HEK293 (cell line): ENCODE results near the gene MTMR3.

Experiments used
- CTCF ChIA-PET: fragments of 350-600 bp; formaldehyde crosslinking; extraction: SDS; loops from one replicate; lab custom pipeline; 2021; ENCODE audit warnings: antibody characterized with exemption; lab: Yijun Ruan, JAX
- POLR2A ChIA-PET: fragments of 300-600 bp; formaldehyde crosslinking; extraction: SDS; loops from one replicate; lab custom pipeline; 2020; ENCODE audit warnings: antibody characterized with exemption, inconsistent platforms; lab: Yijun Ruan, JAX
- H3K27ac ChIP-seq: fragments of 200-500 bp; sonication (Bioruptor generic); 2 replicates; pipeline ENCODE4 v1.5.1; 2014; ENCODE audit warnings: low read depth, low read length, control low read depth, inconsistent platforms; ENCODE audit errors: extremely low read depth
- H3K36me3 ChIP-seq, 2 experiments: fragments of 200-500 bp in 1 of 2; sonication (Bioruptor generic) in 1 of 2; 1 replicate in 1 of 2; 2 replicates in 1 of 2; pipeline ENCODE4 v1.5.1; 2014 to 2017; ENCODE audit warnings: inconsistent platforms in 2 of 2, low read length in 2 of 2; ENCODE audit not compliant: control insufficient read depth in 2 of 2, insufficient read depth in 1 of 2
- H3K4me1 ChIP-seq: fragments of 200-500 bp; sonication (Bioruptor generic); 2 replicates; pipeline ENCODE4 v1.5.1; 2014; ENCODE audit warnings: mild to moderate bottlenecking, low read length, inconsistent platforms; ENCODE audit not compliant: control insufficient read depth, insufficient read depth
- H3K4me3 ChIP-seq: 2 replicates; pipeline ENCODE4 v1.5.1; 2011; ENCODE audit warnings: low read depth, mild to moderate bottlenecking, control low read depth, low read length, moderate library complexity
- H3K9me3 ChIP-seq: fragments of 200-500 bp; sonication (Bioruptor generic); 2 replicates; pipeline ENCODE4 v1.5.1; 2014; ENCODE audit warnings: low read depth, low read length, inconsistent platforms; ENCODE audit not compliant: control insufficient read depth, insufficient read depth
- EGR2 ChIP-seq: fragments of 450-650 bp; formaldehyde crosslinking; IDR thresholded peaks from 2 replicates; pipeline ENCODE4 v1.5.1; 2016; ENCODE audit warnings: low read depth, missing biosample characterization, missing genetic modification characterization
- KLF10 ChIP-seq: fragments of 450-650 bp; IDR thresholded peaks from 2 replicates; pipeline ENCODE4 v1.5.1; 2018; ENCODE audit warnings: missing biosample characterization, mild to moderate bottlenecking, missing genetic modification characterization
- KLF17 ChIP-seq: fragments of 450-650 bp; formaldehyde crosslinking; IDR thresholded peaks from 2 replicates; pipeline ENCODE4 v1.5.1; 2016; ENCODE audit warnings: missing biosample characterization, missing genetic modification characterization
- PRDM1 ChIP-seq: fragments of 450-650 bp; formaldehyde crosslinking; IDR thresholded peaks from 2 replicates; pipeline ENCODE4; 2016; ENCODE audit warnings: missing biosample characterization, missing genetic modification characterization
- ZNF10 ChIP-seq: fragments of 450-650 bp; formaldehyde crosslinking; IDR thresholded peaks from 2 replicates; pipeline ENCODE4 v1.5.1; 2017; ENCODE audit warnings: missing biosample characterization, missing genetic modification characterization
- ZNF223 ChIP-seq: fragments of 450-650 bp; formaldehyde crosslinking; IDR thresholded peaks from 2 replicates; pipeline ENCODE4 v1.5.1; 2016; ENCODE audit warnings: missing biosample characterization, missing genetic modification characterization
- ZNF24 ChIP-seq: fragments of 450-650 bp; formaldehyde crosslinking; IDR thresholded peaks from 2 replicates; pipeline ENCODE4 v1.5.1; 2016; ENCODE audit warnings: missing biosample characterization, missing genetic modification characterization
- ZNF37A ChIP-seq: fragments of 450-650 bp; IDR thresholded peaks from 2 replicates; pipeline ENCODE4 v1.5.1; 2018; ENCODE audit warnings: missing biosample characterization, missing genetic modification characterization
- ZNF529 ChIP-seq: fragments of 450-650 bp; formaldehyde crosslinking; IDR thresholded peaks from 2 replicates; pipeline ENCODE4 v1.5.1; 2017; ENCODE audit warnings: missing genetic modification characterization, missing biosample characterization; ENCODE audit not compliant: insufficient replicate concordance
- ZNF571 ChIP-seq: fragments of 450-650 bp; formaldehyde crosslinking; IDR thresholded peaks from 2 replicates; pipeline ENCODE4 v1.5.0; 2017; ENCODE audit warnings: missing biosample characterization, missing genetic modification characterization
- ZNF707 ChIP-seq: fragments of 450-650 bp; formaldehyde crosslinking; IDR thresholded peaks from 2 replicates; pipeline ENCODE4 v1.5.1; 2016; ENCODE audit warnings: missing biosample characterization, missing genetic modification characterization
- ZNF837 ChIP-seq: fragments of 450-650 bp; formaldehyde crosslinking; IDR thresholded peaks from 2 replicates; pipeline ENCODE4 v1.5.1; 2016; ENCODE audit warnings: missing biosample characterization, missing genetic modification characterization
- TF ChIP-seq, protein P1 (sequence below): fragments of 450-650 bp; formaldehyde crosslinking; IDR thresholded peaks from 2 replicates; pipeline ENCODE4 v1.5.1; 2016; ENCODE audit warnings: missing biosample characterization, missing genetic modification characterization
- TF ChIP-seq, protein P2 (sequence below): fragments of 450-650 bp; formaldehyde crosslinking; IDR thresholded peaks from 2 replicates; pipeline ENCODE4 v1.5.1; 2016; ENCODE audit warnings: missing biosample characterization, missing genetic modification characterization, borderline replicate concordance

MTMR3 gene

DNA sequence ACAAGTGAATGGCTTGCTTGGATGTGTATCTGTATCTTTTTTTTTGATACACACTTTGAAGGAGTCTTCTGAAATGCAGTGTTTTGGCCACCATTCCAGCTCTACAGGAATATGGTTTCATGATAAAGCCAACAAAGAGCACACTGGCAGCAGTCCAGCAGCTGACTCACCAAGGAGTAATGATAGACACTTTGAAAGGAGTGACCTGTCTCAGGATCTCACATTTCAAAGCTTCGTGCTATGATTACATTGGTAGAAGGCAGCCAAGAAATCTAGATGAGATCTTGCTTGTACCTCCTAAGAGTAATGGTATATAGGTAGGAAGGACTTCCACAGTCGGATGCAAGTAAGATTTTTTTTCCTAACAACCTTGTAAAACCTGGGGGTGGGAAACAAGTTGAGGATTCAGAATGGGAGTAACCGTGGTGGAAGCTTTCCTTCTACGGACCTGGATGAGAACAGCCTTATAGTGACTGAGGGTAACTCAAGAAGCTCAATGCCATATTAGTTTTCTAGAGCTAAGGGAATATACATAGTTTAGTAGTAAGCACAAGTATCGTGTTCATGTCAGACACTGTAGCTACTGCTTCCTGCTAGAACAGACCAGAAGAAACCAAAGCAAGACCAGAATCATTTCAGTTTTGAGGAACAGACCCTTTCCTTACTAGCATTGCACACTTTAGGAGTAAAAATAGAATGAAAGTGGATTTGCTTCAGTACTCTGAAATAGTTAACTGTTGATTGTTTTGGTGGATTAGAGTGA is 25.0 kb downstream of the MTMR3 start (continued):
- TF ChIP-seq ZNF529 (tag by site-specific recombination) (no peak), ZNF10 (tag by site-specific recombination) (no peak), ZNF223 (tag by site-specific recombination) (no peak), PRDM1 (tag by site-specific recombination) (peak; percentile 68), KLF17 (0 out of 2 replicates have a peak, but pooled peaks have one; percentile 37), ZNF571 (tag by site-specific recombination) (no peak), ZNF837 (tag by site-specific recombination) (no peak), ZNF707 (tag by site-specific recombination) (no peak), KLF10 (tag by site-specific recombination) (peak; percentile 74; the same call in 1 of the 2 replicates)
- TF ChIP-seq, protein P1, sequence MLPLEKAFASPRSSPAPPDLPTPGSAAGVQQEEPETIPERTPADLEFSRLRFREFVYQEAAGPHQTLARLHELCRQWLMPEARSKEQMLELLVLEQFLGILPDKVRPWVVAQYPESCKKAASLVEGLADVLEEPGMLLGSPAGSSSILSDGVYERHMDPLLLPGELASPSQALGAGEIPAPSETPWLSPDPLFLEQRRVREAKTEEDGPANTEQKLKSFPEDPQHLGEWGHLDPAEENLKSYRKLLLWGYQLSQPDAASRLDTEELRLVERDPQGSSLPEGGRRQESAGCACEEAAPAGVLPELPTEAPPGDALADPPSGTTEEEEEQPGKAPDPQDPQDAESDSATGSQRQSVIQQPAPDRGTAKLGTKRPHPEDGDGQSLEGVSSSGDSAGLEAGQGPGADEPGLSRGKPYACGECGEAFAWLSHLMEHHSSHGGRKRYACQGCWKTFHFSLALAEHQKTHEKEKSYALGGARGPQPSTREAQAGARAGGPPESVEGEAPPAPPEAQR (tag by site-specific recombination), result no peak
- TF ChIP-seq, protein P2, sequence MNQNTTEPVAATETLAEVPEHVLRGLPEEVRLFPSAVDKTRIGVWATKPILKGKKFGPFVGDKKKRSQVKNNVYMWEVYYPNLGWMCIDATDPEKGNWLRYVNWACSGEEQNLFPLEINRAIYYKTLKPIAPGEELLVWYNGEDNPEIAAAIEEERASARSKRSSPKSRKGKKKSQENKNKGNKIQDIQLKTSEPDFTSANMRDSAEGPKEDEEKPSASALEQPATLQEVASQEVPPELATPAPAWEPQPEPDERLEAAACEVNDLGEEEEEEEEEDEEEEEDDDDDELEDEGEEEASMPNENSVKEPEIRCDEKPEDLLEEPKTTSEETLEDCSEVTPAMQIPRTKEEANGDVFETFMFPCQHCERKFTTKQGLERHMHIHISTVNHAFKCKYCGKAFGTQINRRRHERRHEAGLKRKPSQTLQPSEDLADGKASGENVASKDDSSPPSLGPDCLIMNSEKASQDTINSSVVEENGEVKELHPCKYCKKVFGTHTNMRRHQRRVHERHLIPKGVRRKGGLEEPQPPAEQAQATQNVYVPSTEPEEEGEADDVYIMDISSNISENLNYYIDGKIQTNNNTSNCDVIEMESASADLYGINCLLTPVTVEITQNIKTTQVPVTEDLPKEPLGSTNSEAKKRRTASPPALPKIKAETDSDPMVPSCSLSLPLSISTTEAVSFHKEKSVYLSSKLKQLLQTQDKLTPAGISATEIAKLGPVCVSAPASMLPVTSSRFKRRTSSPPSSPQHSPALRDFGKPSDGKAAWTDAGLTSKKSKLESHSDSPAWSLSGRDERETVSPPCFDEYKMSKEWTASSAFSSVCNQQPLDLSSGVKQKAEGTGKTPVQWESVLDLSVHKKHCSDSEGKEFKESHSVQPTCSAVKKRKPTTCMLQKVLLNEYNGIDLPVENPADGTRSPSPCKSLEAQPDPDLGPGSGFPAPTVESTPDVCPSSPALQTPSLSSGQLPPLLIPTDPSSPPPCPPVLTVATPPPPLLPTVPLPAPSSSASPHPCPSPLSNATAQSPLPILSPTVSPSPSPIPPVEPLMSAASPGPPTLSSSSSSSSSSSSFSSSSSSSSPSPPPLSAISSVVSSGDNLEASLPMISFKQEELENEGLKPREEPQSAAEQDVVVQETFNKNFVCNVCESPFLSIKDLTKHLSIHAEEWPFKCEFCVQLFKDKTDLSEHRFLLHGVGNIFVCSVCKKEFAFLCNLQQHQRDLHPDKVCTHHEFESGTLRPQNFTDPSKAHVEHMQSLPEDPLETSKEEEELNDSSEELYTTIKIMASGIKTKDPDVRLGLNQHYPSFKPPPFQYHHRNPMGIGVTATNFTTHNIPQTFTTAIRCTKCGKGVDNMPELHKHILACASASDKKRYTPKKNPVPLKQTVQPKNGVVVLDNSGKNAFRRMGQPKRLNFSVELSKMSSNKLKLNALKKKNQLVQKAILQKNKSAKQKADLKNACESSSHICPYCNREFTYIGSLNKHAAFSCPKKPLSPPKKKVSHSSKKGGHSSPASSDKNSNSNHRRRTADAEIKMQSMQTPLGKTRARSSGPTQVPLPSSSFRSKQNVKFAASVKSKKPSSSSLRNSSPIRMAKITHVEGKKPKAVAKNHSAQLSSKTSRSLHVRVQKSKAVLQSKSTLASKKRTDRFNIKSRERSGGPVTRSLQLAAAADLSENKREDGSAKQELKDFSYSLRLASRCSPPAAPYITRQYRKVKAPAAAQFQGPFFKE (tag by site-specific recombination), result no peak

DNA sequence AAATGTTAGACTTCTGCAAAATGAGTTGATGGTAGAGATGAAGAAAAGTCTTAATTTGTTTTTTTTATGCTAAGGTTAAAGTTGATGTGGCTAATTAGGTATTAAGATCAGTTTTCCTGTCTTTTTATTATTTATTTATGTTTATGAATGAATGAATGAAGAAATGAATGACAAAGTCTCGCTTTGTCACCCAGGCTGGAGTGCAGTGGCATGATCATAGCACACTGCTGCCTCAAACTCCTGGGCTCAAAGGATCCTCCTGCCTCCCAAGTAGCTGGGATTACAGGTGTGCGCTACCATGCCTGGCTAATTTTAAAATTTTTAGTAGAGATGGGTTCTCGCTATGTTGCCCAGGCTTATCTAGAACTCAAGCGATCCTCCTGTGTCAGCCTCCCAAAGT is 29.2 kb downstream of the MTMR3 start:
- H3K27ac ChIP-seq, result no peak overlapping the region; the same call in 1 of the 2 replicates
- peaks cover 52% of the 10 kb centered on the region for H3K4me1 ChIP-seq
- ChIA-PET POLR2A (interaction anchor here (0.8 kb wide), 1 partner anchor 145 kb away, joined by 3 read pairs; the partner anchor contains the start of genes UQCR10 and ZMAT5), CTCF (interaction anchor here (0.7 to 1.1 kb wide), 3 partner anchors 68 to 177 kb away, joined by 3 to 5 read pairs (median 4); no protein-coding TSS in a partner anchor)
- no peaks in the 10 kb centered on the region for H3K36me3 ChIP-seq
- peak; percentile 83; the same call in 1 of the 2 replicates for TF ChIP-seq ZNF24 (tag by site-specific recombination)
- TF ChIP-seq EGR2, result no peak
- TF ChIP-seq ZNF37A (tag by site-specific recombination), result no peak
- H3K9me3 ChIP-seq, result no peaks in the 10 kb centered on the region
- H3K4me3 ChIP-seq, result no peak overlapping the region
